Cerebellar nuclear complex (tissue), 1 donor: ENCODE data around the gene ISX.

Experiments used
- DNase-seq, 2 experiments: peaks; one replicate each; lab custom pipeline; 2025; lab: John Stamatoyannopoulos, UW

Gene ISX

GRCh38 chr22:35053060-35053835, 12.7 kb upstream of the ISX start:
- no peak for DNase-seq

DNA sequence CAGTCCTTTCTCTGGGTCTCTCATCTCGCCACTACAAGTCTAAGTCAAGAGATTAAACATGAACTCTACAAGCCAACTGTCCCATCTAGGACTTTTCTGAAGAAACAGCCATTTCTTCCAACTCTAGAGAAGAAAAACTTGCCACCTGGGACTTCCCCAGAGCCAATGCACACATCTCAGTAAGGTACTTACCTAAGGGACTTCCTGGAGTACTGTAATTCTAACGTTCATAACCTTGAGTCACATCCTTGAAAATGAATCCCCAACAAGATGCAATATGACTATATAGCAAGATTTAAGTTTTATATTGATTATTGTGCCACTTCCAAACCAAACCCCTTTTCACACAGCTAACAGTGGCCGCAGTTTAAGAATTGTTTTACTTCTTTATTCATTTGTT, 11.9 kb upstream of the ISX start:
- no peak for DNase-seq

GRCh38 chr22:35056486-35056885, 9.5 kb upstream of the ISX start:
- DNase-seq: no peak

GRCh38 chr22:35057155-35057554, 8.8 kb upstream of the ISX start:
- DNase-seq: no peak

DNA sequence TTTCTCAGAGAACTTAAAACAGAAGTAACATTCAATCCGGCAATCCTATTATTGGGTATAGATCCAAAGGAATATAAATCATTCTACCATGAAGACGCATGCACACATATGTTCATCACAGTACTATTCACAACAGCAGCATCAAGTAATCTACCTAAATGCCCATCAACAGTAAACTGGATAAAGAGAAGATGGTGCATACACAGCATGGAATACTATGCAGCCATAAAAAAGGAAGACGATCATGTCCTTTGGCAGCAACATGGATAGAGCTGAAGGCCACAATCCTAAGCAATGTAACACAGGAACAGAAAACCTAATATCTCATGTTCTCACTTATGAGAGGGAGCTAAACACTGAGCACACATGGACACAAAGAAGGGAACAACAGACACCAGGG, 6.3 kb upstream of the ISX start:
- DNase-seq: no peak

GRCh38 chr22:35064664-35065063, 1.3 kb upstream of the ISX start:
- no peak for DNase-seq

- no peak for DNase-seq
These were observed 775 bp upstream of the ISX start for GRCh38 chr22:35065183-35065582.

DNA sequence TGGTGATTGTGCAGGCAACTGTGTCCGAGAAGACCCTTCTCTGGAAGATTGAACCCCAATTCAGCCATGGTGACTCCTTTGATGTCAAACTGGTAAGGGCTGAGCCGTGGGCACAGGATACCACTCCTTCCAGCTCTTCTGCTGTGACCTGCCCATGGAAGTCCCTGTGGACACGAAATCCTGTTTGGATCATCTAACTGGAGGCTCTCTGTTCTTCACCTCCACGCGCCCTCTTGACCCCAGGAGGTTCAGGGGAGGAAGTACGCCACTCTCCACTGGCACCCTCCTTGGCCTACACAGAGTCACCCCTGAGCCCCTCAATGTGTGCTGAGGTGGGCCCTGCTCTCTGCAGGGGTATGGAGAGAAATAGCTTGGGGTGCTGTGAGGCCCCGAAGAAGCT, 810 bp downstream of the ISX start:
- DNase-seq: no peak

GRCh38 chr22:35069541-35069940, 3.6 kb downstream of the ISX start:
- no peak for DNase-seq

- DNase-seq: peak; percentile 45 to 63
These were observed 4.6 kb downstream of the ISX start for GRCh38 chr22:35070451-35071093.

GRCh38 chr22:35071784-35072183, 5.8 kb downstream of the ISX start:
- DNase-seq: no peak

GRCh38 chr22:35072925-35073324, 7.0 kb downstream of the ISX start:
- DNase-seq: no peak

GRCh38 chr22:35074583-35074982, 8.6 kb downstream of the ISX start:
- DNase-seq: no peak

- DNase-seq: no peak
These were observed 10.7 kb downstream of the ISX start for GRCh38 chr22:35076630-35077029.

DNA sequence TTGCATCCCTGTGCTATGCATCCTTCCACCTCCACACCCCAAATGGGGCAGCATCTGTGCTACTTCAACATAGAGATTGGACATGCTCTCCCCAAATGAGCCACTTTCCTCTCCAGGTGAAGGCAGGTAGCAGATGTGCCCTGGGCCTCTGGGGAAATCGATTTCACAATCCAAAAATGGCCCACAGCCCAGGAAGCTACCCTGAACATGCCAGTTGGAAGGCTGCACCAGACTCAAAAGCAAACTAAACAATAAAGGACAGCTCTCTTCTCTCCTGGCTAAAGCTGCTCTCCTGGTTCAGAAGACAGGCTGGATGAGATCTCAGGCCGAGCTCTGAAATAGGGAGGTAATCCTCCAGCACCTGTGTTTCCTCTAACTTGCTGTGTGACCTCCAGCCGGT, 19.7 kb downstream of the ISX start:
- no peak for DNase-seq

GRCh38 chr22:35089139-35089538, 23.2 kb downstream of the ISX start:
- no peak for DNase-seq

- no peak for DNase-seq
These were observed 26.4 kb downstream of the ISX start for GRCh38 chr22:35092406-35092805.

DNA sequence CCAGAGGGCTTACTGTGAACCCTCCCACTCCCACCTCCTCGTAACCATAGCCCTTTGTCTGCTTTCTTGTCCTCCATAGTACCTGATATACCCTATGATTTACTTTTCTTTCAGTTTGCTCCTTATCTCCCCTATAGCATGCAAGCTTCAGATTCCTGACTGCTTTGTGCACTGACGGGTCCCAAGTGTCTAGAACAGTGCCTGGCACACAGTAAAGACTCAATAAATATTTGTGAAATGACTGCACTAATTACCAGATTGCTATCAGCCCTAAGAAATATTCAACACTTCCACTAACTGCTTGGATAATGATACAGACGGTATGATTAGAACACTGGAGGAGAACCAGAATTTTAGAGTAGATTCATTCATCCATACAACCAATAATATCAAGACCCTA, 33.0 kb downstream of the ISX start:
- no peak for DNase-seq

DNA sequence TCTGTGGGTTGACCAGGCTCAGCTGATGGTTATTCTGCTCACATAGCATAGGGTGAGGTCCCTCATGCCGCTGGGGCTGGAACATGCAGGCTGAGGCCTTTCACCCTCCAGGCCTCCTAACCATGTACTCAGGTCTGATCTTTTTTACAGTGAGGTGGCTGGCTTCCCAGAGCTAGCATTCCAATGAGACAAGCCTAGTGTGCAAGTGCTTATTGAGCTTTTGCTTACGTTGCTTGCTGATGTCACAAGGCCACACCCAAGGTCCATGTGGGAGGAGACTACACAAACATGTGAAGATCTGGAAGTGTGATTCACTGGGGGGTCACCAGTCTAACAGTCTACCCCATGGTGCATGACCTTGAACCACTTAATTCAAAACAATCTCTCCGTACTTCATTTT, 33.9 kb downstream of the ISX start:
- DNase-seq: no peak

GRCh38 chr22:35102663-35103062, 36.7 kb downstream of the ISX start:
- DNase-seq: no peak

GRCh38 chr22:35103761-35104160, 37.8 kb downstream of the ISX start:
- no peak for DNase-seq

DNA sequence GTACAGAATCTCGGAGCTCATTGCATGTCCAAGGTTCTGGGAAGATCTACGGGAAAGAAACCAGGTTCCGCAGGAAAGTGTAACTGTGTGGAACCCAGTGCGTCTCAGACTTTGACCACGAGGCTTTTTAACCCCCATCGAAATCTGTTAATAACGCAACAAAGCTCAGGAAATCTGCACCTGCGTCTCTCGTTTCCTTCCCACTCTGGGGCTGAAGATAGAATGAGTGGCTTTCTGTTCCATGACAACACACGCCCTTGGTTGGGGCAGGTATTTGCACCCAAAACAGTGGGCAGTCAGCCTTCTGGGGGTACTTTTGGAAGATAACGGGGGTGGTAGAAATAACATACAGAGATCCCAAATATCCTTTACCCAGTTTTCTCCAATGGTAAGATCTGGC, 38.5 kb downstream of the ISX start:
- no peak for DNase-seq

DNA sequence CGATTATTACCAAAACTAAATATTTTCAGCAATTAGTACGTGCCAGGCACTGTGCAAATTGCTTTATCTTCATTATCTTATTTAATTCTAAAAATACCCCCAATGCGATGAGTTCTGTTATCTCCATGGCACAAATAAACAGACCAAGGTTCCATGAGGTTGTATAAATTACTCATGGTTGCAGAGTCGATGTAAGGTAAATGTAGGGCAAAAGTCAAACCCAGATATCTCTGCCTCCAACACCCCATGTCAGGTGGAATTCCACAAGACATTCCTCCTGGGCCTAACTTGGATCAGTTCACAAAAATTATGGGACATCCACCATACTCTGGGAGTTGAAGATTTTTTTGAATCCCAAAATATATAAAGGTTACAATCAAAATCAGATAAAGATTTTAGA, 43.7 kb downstream of the ISX start:
- DNase-seq: no peak

GRCh38 chr22:35111244-35111643, 45.3 kb downstream of the ISX start:
- DNase-seq: no peak
